Muscle of leg (tissue), 11 donors: ENCODE data around the gene ZNF277. TPM values are rescaled to one million over a fixed set of nuclear protein-coding genes. Genes with fewer than 3 reads are reported as not detected.

Experiments used
- DNase-seq: peaks from one replicate; pipeline ENCODE4 v3.0.0; 2013
- H3K27ac ChIP-seq: one replicate; pipeline ENCODE4 v1.5.1; 2013; ENCODE audit warnings: mild to moderate bottlenecking, low read length, control low read depth
- H3K27me3 ChIP-seq: one replicate; pipeline ENCODE4 v1.6.1; 2013; ENCODE audit warnings: low read length; ENCODE audit not compliant: control insufficient read depth, insufficient read depth
- H3K36me3 ChIP-seq: one replicate; pipeline ENCODE4 v1.6.1; 2013; ENCODE audit warnings: low read length; ENCODE audit not compliant: control insufficient read depth, insufficient read depth
- H3K4me1 ChIP-seq: one replicate; pipeline ENCODE4 v1.6.1; 2013; ENCODE audit warnings: low read length; ENCODE audit not compliant: control insufficient read depth, insufficient read depth
- H3K4me3 ChIP-seq: one replicate; pipeline ENCODE4 v1.5.1; 2013; ENCODE audit warnings: low read length, control low read depth
- H3K9me3 ChIP-seq: replicated peaks from 2 replicates; pipeline ENCODE4 v1.6.1; 2013; ENCODE audit warnings: low read depth, low read length; ENCODE audit not compliant: control insufficient read depth
- WGBS: methylation state at CpG from one replicate; pipeline ENCODE4 v1.1.5; 2013; ENCODE audit warnings: missing lambda C conversion rate; ENCODE audit not compliant: insufficient coverage; 5-methylcytosine and 5-hydroxymethylcytosine counted together
- polyA plus RNA-seq, 8 donors: library from polyadenylated mRNA; unstranded; fragments of 120-200 nt; gene quantifications; one replicate each; pipeline versions ENCODE4 v1.2.1 to v1.2.3, GENCODE V29; 2013; ENCODE audit warnings: inconsistent platforms in 1 of 8, low replicate concordance in 1 of 8; ENCODE audit not compliant: insufficient read length in 8 of 8, insufficient read depth in 1 of 8
- total RNA-seq: library from RNA; stranded (reverse); fragments of 120-200 nt; gene quantifications from one replicate; pipeline ENCODE4 v1.2.4, GENCODE V29; 2013

Gene ZNF277
- total and polyA plus RNA-seq, 9 donors, result 17.7 to 29.8 (median 23.5) TPM

DNA sequence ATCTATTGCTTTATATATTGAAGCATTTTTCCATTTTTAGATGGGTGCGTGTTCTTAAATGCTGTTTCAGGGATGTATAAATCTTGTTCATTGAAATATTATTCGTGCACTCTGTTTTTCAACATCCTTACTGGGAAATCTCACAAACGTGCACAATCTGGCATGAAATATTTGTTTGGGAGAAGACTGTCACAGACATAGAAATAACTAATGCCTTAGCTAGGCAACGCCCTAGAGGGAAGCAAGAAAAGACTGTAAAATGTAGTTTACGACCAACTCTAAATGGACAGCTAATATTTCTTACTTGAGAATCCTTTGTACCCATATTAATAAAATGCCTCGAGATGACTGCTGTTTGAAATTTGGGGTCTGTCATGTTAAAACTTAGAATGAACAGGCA, 9.2 kb upstream of the ZNF277 start:
- H3K27me3 ChIP-seq, result no peaks in the 10 kb centered on the region
- no peak overlapping the region for H3K4me3 ChIP-seq
- no peak for DNase-seq
- H3K4me1 ChIP-seq, result no peaks in the 10 kb centered on the region
- no CpG with 5 or more reads among the region's 6 CpGs for WGBS
- no peak overlapping the region for H3K27ac ChIP-seq
- H3K9me3 ChIP-seq, result peaks cover 2% of the 10 kb centered on the region
- no peaks in the 10 kb centered on the region for H3K36me3 ChIP-seq

GRCh38 chr7:112199035-112199655, 7.3 kb upstream of the ZNF277 start:
- Histone ChIP-seq H3K27ac (no peak overlapping the region), H3K9me3 (no peaks in the 10 kb centered on the region), H3K4me1 (peaks cover 4% of the 10 kb centered on the region), H3K4me3 (no peak overlapping the region), H3K27me3 (peaks cover 4% of the 10 kb centered on the region), H3K36me3 (no peaks in the 10 kb centered on the region)
- no CpG with 5 or more reads among the region's 2 CpGs for WGBS
- DNase-seq, result no peak

DNA sequence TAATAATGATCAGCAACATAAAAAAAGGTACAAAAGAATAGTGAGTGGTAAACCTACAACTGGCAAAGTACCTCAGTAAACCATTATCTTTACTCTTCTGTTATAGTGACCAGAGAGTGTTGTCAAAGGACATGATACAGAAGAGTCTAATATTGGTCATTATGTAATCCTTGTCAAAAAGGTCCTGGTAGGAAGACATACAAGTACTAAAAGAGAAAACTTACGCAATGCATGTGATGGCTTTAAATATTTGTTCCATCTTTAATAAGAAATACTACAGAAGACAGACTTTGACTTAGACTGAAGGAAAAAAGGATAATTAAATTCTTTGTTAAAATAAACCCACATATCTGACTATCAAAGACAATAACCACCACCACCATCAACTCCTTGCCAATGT, 6.8 kb upstream of the ZNF277 start:
- no CpG with 5 or more reads among the region's 1 CpG for WGBS
- Histone ChIP-seq H3K27ac (no peak overlapping the region), H3K27me3 (peaks cover 5% of the 10 kb centered on the region), H3K4me3 (no peak overlapping the region), H3K9me3 (no peaks in the 10 kb centered on the region), H3K36me3 (no peaks in the 10 kb centered on the region), H3K4me1 (peaks cover 7% of the 10 kb centered on the region)
- no peak for DNase-seq

- DNase-seq, result no peak
- no peaks in the 10 kb centered on the region for H3K9me3 ChIP-seq
- H3K4me1 ChIP-seq, result peaks cover 7% of the 10 kb centered on the region
- no peaks in the 10 kb centered on the region for H3K36me3 ChIP-seq
- H3K27ac ChIP-seq, result no peak overlapping the region
- peaks cover 5% of the 10 kb centered on the region for H3K27me3 ChIP-seq
- H3K4me3 ChIP-seq, result no peak overlapping the region
- 80% methylated on average over 1 of the region's 6 CpGs for WGBS
Measured at GRCh38 chr7:112201411-112201810, 5.1 kb upstream of the ZNF277 start.

DNA sequence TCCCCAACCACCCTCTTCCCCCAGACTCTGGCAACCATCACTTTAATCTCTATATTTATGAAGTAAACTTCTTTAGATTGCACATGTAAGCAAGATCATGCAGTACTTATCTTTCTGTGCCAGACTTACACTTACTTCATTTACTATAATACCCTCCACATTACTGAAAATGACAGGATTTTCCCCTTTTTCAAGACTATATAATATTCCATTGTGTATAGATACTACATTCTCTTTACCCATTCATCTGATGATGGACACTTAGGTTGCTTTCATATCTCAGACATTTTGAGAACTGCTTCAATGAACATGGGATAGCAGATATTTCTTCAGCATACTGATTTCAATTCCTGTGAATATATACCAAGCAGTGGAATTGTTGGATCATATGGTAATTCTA, 4.7 kb upstream of the ZNF277 start:
- no peak overlapping the region for H3K4me3 ChIP-seq
- no peak overlapping the region for H3K27ac ChIP-seq
- DNase-seq, result no peak
- H3K4me1 ChIP-seq, result peaks cover 7% of the 10 kb centered on the region
- H3K27me3 ChIP-seq, result peaks cover 5% of the 10 kb centered on the region
- H3K9me3 ChIP-seq, result no peaks in the 10 kb centered on the region
- no peaks in the 10 kb centered on the region for H3K36me3 ChIP-seq

DNA sequence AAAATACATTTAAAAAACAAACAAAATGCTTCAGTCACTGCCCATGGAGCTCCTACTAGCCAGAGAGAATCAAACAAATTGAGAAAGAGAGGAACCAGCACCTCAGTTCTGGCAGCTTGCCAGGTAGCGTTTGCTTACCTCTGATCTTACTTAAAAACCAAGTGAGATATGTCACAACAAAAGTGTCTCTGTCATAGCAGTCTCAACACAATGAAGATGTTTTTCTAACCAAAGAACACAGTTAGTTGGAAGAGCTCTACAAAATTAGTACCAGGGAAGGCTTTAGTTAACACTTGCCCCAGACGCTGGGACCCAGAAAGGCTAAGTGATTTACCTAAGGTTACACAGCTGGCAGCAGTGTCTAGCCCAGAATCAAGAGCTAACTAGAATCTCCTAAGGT, 3.7 kb upstream of the ZNF277 start:
- H3K36me3 ChIP-seq, result no peaks in the 10 kb centered on the region
- DNase-seq, result peak; percentile 22
- peaks cover 5% of the 10 kb centered on the region for H3K27me3 ChIP-seq
- no peak overlapping the region for H3K27ac ChIP-seq
- 71% methylated on average over 1 of the region's 2 CpGs for WGBS
- H3K9me3 ChIP-seq, result no peaks in the 10 kb centered on the region
- no peak overlapping the region for H3K4me3 ChIP-seq
- peaks cover 7% of the 10 kb centered on the region for H3K4me1 ChIP-seq

- Histone ChIP-seq H3K36me3 (no peaks in the 10 kb centered on the region), H3K27ac (no peak overlapping the region), H3K4me1 (peaks cover 7% of the 10 kb centered on the region), H3K9me3 (no peaks in the 10 kb centered on the region), H3K4me3 (no peak overlapping the region), H3K27me3 (peaks cover 5% of the 10 kb centered on the region)
- DNase-seq, result no peak
- no CpG with 5 or more reads among the region's 4 CpGs for WGBS
Measured at GRCh38 chr7:112203365-112203739, 3.1 kb upstream of the ZNF277 start.

DNA sequence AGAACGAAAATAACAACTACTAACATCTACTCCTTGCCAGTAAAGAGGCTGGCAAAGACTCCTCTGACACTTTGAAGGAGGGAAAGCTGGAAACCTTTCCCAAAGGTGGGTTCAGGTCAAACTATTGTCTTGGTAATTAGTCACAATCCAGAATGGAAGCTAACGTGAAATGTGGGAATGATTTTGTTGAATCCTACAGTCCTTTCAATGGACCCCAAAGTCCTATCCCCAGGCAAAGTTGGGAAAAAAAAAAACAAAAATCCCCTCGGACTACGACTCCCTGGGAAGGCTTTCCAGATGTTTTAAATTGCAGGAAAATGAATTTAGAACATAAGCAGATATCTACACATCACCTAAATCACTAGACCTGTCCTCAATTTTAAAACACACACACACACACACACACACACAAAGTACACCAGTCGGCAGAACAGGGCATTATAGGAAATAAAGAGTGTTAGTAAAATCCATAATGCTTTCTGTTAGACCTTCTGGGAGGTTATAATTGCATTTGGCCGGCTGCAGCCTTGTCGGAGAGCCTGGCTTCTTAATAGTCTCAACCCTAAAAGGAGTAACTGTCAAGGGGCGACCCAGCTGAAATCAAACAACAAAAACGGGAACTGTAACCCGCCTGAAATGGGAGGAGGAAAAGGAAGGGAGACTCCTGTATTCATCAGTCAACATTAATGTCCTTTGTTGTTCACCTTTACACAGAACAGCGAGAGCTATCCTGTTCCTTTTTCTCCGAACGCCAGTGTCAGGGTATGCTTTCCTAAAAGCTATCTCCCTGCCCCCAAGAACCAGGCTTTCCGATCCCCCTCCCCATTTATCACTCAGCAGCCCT, 1.8 kb upstream of the ZNF277 start:
- Histone ChIP-seq H3K27ac (peak overlapping the region; percentile 70), H3K4me3 (peak overlapping the region; percentile 97), H3K36me3 (no peaks in the 10 kb centered on the region), H3K9me3 (no peaks in the 10 kb centered on the region), H3K4me1 (peaks cover 7% of the 10 kb centered on the region), H3K27me3 (peaks cover 5% of the 10 kb centered on the region)
- WGBS, result 0% methylated on average over 3 of the region's 14 CpGs
- peak; percentile 50 for DNase-seq

- peaks cover 7% of the 10 kb centered on the region for H3K4me1 ChIP-seq
- no peaks in the 10 kb centered on the region for H3K36me3 ChIP-seq
- peak; percentile 85 for DNase-seq
- WGBS, result under 1% methylated on average over 47 of the region's 69 CpGs
- H3K27ac ChIP-seq, result peak overlapping the region; percentile 70
- no peaks in the 10 kb centered on the region for H3K9me3 ChIP-seq
- H3K4me3 ChIP-seq, result peak overlapping the region; percentile 97
- H3K27me3 ChIP-seq, result peaks cover 5% of the 10 kb centered on the region
Measured at GRCh38 chr7:112205343-112206237, 905 bp upstream of the ZNF277 start.
